ENCODE results near the gene CFAP20DC. TPM values are rescaled to one million over a fixed set of nuclear protein-coding genes. Genes with fewer than 3 reads are reported as not detected.

The CFAP20DC gene
- total and polyA plus RNA-seq, 4 donors, result 0.98 to 2.1 (median 1.5) TPM

DNA sequence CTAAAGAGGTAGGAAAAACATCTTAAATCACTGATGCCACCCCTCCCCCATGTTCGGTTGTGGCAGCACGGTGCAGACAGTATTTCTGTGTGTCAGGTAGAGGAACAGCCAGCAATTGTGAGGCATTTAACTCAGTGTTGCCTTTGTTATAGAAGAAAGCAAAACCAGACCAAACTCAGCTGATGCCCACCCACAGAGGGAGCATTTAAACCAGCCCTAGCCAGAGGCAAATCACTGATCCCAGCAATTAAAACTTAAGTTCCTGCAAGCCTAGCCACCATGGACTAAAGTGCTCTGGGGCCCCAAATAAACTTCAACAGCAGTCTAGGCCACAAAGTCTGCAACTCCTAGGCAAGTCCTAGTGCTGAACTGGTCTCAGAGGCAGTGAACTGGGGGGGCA lies 94.5 kb downstream of the CFAP20DC start:
- Histone ChIP-seq H3K9ac (ENCODE audit: low read depth in 1 of 2, low read length in 2 of 2) (no peak overlapping the region), H3K4me1 (ENCODE audit: control insufficient read depth in 4 of 4, insufficient read depth in 4 of 4, low read length in 3 of 4) (no peaks in the 10 kb centered on the region), H3K4me3 (ENCODE audit: low read depth in 1 of 3, low read length in 3 of 3) (no peak overlapping the region), H3K27me3 (ENCODE audit: control insufficient read depth in 4 of 4, insufficient read depth in 4 of 4, low read length in 3 of 4) (no peaks in the 10 kb centered on the region), H3K36me3 (ENCODE audit: control insufficient read depth in 4 of 4, insufficient read depth in 3 of 4, low read depth in 1 of 4, low read length in 3 of 4) (no peaks in the 10 kb centered on the region), H3K9me3 (ENCODE audit: control insufficient read depth in 4 of 4, low read length in 3 of 4) (no peaks in the 10 kb centered on the region), H3K27ac (ENCODE audit: low read depth in 1 of 2, low read length in 2 of 2) (no peak overlapping the region)
- no peak for DNase-seq (ENCODE audit: low spot score)
- 90% methylated on average over 2 of the region's 2 CpGs for WGBS
- TF ChIP-seq, protein P1, sequence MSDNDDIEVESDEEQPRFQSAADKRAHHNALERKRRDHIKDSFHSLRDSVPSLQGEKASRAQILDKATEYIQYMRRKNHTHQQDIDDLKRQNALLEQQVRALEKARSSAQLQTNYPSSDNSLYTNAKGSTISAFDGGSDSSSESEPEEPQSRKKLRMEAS (IDR thresholded peaks at IDR 0.05), result no peak
- TF ChIP-seq RAD21 (IDR thresholded peaks at IDR 0.05) (no peak), YY1 (IDR thresholded peaks at IDR 0.05) (no peak), CTCF (IDR thresholded peaks at IDR 0.05; ENCODE audit: low read depth, low read length, missing input control) (no peak), NR2F2 (IDR thresholded peaks at IDR 0.05) (no peak), SP1 (IDR thresholded peaks at IDR 0.05) (no peak), GABPA (IDR thresholded peaks at IDR 0.05 in 1 of 2, conservative IDR thresholded peaks at IDR 0.05 in 1 of 2) (no peak), JUND (IDR thresholded peaks at IDR 0.05) (no peak), FOXA1 (IDR thresholded peaks at IDR 0.05) (no peak)
- TF ChIP-seq, protein P2, sequence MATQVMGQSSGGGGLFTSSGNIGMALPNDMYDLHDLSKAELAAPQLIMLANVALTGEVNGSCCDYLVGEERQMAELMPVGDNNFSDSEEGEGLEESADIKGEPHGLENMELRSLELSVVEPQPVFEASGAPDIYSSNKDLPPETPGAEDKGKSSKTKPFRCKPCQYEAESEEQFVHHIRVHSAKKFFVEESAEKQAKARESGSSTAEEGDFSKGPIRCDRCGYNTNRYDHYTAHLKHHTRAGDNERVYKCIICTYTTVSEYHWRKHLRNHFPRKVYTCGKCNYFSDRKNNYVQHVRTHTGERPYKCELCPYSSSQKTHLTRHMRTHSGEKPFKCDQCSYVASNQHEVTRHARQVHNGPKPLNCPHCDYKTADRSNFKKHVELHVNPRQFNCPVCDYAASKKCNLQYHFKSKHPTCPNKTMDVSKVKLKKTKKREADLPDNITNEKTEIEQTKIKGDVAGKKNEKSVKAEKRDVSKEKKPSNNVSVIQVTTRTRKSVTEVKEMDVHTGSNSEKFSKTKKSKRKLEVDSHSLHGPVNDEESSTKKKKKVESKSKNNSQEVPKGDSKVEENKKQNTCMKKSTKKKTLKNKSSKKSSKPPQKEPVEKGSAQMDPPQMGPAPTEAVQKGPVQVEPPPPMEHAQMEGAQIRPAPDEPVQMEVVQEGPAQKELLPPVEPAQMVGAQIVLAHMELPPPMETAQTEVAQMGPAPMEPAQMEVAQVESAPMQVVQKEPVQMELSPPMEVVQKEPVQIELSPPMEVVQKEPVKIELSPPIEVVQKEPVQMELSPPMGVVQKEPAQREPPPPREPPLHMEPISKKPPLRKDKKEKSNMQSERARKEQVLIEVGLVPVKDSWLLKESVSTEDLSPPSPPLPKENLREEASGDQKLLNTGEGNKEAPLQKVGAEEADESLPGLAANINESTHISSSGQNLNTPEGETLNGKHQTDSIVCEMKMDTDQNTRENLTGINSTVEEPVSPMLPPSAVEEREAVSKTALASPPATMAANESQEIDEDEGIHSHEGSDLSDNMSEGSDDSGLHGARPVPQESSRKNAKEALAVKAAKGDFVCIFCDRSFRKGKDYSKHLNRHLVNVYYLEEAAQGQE (IDR thresholded peaks at IDR 0.05), result no peak

DNA sequence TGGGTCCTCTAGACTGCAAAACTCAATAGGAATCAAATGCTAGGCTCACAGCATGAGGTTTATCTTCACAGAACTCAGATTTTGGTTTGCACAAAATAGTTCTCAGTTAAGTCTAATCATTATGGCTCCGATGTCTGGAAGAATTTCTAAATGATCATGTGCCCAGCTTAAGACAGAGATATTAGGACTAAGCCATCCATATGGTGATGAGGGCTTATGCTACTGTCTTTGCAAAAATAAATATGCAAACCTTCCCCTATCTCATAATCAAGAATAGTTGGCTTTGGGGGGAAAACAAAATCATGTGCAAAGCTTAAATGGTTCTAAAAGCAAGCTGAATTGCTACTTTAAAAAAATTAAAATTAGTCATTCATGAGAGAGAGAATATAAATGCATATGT lies 96.5 kb downstream of the CFAP20DC start:
- no peak overlapping the region for H3K4me3 ChIP-seq (ENCODE audit: low read depth in 1 of 3, low read length in 3 of 3)
- no peaks in the 10 kb centered on the region for H3K36me3 ChIP-seq (ENCODE audit: control insufficient read depth in 4 of 4, insufficient read depth in 3 of 4, low read depth in 1 of 4, low read length in 3 of 4)
- H3K27ac ChIP-seq (ENCODE audit: low read depth in 1 of 2, low read length in 2 of 2), result no peak overlapping the region
- WGBS, result 97% methylated on average over 1 of the region's 1 CpG
- no peak overlapping the region for H3K9ac ChIP-seq (ENCODE audit: low read depth in 1 of 2, low read length in 2 of 2)
- DNase-seq (ENCODE audit: low spot score), result no peak
- no peaks in the 10 kb centered on the region for H3K9me3 ChIP-seq (ENCODE audit: control insufficient read depth in 4 of 4, low read length in 3 of 4)
- no peaks in the 10 kb centered on the region for H3K27me3 ChIP-seq (ENCODE audit: control insufficient read depth in 4 of 4, insufficient read depth in 4 of 4, low read length in 3 of 4)
- no peaks in the 10 kb centered on the region for H3K4me1 ChIP-seq (ENCODE audit: control insufficient read depth in 4 of 4, insufficient read depth in 4 of 4, low read length in 3 of 4)
- TF ChIP-seq HNF4G (IDR thresholded peaks at IDR 0.05), result no peak
- TF ChIP-seq RAD21 (IDR thresholded peaks at IDR 0.05), result no peak
- no peak for TF ChIP-seq ATF3 (IDR thresholded peaks at IDR 0.05)
- no peak for TF ChIP-seq GABPA (IDR thresholded peaks at IDR 0.05 in 1 of 2, conservative IDR thresholded peaks at IDR 0.05 in 1 of 2)
- TF ChIP-seq, protein P1 (IDR thresholded peaks at IDR 0.05), result no peak
- TF ChIP-seq HNF4A (conservative IDR thresholded peaks at IDR 0.05), result no peak
- TF ChIP-seq, protein P3, sequence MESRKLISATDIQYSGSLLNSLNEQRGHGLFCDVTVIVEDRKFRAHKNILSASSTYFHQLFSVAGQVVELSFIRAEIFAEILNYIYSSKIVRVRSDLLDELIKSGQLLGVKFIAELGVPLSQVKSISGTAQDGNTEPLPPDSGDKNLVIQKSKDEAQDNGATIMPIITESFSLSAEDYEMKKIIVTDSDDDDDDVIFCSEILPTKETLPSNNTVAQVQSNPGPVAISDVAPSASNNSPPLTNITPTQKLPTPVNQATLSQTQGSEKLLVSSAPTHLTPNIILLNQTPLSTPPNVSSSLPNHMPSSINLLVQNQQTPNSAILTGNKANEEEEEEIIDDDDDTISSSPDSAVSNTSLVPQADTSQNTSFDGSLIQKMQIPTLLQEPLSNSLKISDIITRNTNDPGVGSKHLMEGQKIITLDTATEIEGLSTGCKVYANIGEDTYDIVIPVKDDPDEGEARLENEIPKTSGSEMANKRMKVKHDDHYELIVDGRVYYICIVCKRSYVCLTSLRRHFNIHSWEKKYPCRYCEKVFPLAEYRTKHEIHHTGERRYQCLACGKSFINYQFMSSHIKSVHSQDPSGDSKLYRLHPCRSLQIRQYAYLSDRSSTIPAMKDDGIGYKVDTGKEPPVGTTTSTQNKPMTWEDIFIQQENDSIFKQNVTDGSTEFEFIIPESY (IDR thresholded peaks at IDR 0.05), result no peak
- no peak for TF ChIP-seq FOXA1 (IDR thresholded peaks at IDR 0.05)
- no peak for TF ChIP-seq SP1 (IDR thresholded peaks at IDR 0.05)
- TF ChIP-seq YY1 (IDR thresholded peaks at IDR 0.05), result no peak
- TF ChIP-seq RXRA (IDR thresholded peaks at IDR 0.05), result no peak
- TF ChIP-seq, protein P2 (IDR thresholded peaks at IDR 0.05), result no peak
- TF ChIP-seq TAF1 (conservative IDR thresholded peaks at IDR 0.05), result no peak
- TF ChIP-seq EGR1 (IDR thresholded peaks at IDR 0.05; ENCODE audit: low read depth in 2 of 2), result no peak
- no peak for TF ChIP-seq NR2F2 (IDR thresholded peaks at IDR 0.05)
- no peak for TF ChIP-seq JUND (IDR thresholded peaks at IDR 0.05)
- no peak for TF ChIP-seq CTCF (IDR thresholded peaks at IDR 0.05; ENCODE audit: low read depth, low read length, missing input control)
